GM12865 (cell line): ENCODE data around the gene LGR6.

Source experiments
- DNase-seq: peaks from one replicate; pipeline ENCODE4 v3.0.0; 2010; ENCODE audit warnings: low read depth
- H3K4me3 ChIP-seq: 2 replicates; pipeline ENCODE4 v1.5.1; 2011; ENCODE audit warnings: mild to moderate bottlenecking, low read depth, low read length, control low read depth
- TF ChIP-seq, protein P1 (sequence below): IDR thresholded peaks from 2 replicates; pipeline ENCODE4 v1.5.1; 2011; ENCODE audit warnings: low read length, control low read depth, low read depth, inconsistent platforms; ENCODE audit not compliant: insufficient read depth; ENCODE audit errors: missing control alignments

LGR6 gene

GRCh38 chr1:202148391-202148790 is 45.2 kb upstream of the LGR6 start:
- no peak overlapping the region for H3K4me3 ChIP-seq
- TF ChIP-seq, protein P1, sequence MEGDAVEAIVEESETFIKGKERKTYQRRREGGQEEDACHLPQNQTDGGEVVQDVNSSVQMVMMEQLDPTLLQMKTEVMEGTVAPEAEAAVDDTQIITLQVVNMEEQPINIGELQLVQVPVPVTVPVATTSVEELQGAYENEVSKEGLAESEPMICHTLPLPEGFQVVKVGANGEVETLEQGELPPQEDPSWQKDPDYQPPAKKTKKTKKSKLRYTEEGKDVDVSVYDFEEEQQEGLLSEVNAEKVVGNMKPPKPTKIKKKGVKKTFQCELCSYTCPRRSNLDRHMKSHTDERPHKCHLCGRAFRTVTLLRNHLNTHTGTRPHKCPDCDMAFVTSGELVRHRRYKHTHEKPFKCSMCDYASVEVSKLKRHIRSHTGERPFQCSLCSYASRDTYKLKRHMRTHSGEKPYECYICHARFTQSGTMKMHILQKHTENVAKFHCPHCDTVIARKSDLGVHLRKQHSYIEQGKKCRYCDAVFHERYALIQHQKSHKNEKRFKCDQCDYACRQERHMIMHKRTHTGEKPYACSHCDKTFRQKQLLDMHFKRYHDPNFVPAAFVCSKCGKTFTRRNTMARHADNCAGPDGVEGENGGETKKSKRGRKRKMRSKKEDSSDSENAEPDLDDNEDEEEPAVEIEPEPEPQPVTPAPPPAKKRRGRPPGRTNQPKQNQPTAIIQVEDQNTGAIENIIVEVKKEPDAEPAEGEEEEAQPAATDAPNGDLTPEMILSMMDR = no peak
- DNase-seq = no peak

DNA sequence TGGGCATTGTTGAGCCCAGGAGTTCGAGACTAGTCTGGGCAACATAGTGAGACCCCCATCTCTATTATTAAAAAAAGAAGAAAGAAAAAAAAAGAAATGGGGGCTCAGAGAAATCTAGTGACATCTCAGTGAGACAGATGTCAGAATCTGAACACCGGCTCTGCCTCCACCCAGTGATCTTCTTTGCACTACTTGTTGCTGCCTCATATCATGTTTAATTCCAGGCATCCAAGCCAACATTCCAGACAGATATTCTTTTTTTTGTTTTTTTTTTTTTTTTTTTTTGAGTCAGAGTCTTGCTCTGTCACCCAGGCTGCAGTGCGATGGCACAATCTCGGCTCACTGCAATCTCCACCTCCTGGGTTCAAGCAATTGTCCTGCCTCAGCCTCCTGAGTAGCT is 44.0 kb upstream of the LGR6 start:
- DNase-seq = no peak
- TF ChIP-seq, protein P1 = no peak
- H3K4me3 ChIP-seq = no peak overlapping the region

- TF ChIP-seq, protein P1 = no peak
- DNase-seq = no peak
- no peak overlapping the region for H3K4me3 ChIP-seq
These were observed 43.4 kb upstream of the LGR6 start for GRCh38 chr1:202150187-202150586.

GRCh38 chr1:202150602-202151001 is 43.0 kb upstream of the LGR6 start:
- no peak for DNase-seq
- H3K4me3 ChIP-seq = no peak overlapping the region
- TF ChIP-seq, protein P1 = no peak

DNA sequence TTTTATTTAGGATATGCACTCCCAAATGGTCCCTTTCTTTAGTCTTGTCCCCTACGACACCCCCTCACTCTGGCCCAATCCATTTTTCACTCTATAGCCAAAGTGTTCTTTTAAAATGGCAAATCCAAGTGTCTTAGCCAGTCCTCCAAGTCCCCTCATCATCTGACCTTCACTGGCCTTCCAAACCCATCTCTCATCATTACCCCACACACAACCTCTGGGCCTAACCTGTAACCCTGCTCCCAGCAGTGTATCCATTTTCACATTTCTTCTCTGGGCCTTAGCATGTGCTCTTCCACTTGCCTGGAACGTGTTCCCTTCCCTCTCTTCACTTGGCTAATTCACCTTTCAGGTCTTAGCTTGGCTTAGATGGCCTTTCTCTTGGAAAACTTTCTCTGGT is 42.6 kb upstream of the LGR6 start:
- TF ChIP-seq, protein P1 = no peak
- no peak overlapping the region for H3K4me3 ChIP-seq
- no peak for DNase-seq

DNA sequence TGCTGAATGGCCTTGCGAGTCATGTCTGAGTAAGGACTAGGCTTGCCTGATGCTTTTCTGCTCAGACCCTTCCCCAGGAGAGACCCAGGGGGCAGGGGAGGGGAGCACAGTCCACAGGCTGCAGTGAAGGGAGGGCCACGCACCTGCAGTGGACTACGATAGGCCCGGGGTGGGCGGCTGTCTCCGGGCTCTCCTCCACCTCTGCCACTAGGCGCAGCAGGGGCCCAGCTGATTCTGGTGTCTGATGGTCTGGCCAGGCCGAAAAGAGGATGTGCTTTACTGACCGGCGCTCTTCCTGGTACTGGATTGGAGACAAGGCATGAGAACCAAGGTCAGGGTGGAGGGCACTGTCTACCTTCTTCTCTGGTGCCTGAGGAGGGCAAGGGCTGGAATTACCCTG is 41.2 kb upstream of the LGR6 start:
- DNase-seq = no peak

DNA sequence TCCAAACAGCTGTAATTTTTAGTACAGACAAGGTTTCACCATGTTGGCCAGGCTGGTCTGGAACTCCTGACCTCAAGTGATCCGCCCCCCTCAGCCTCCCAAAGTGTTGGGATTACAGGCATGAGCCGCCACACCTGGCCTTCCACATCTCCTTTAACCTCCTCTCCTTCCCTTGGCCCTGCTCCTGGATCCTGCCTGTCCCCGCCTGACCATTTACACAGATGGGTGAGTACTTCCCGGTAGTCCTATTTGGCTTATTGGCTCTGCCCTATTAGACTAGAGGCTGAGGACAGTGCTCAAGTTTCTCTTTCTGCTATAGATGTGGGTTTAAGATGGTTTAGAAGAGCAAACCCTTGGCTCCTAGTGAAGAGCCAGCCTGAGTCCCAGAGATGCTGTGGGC is 40.3 kb upstream of the LGR6 start:
- TF ChIP-seq, protein P1 = no peak
- no peak overlapping the region for H3K4me3 ChIP-seq
- DNase-seq = no peak

More for the DNA sequence above, 41.2 kb upstream of the LGR6 start:
- TF ChIP-seq, protein P1 = no peak
- no peak overlapping the region for H3K4me3 ChIP-seq
